GM23338 (cell line): ENCODE measurements around the gene RTCA. TPM values are rescaled to one million over a fixed set of nuclear protein-coding genes. Genes with fewer than 3 reads are reported as not detected.

ENCODE experiments used
- CREB1 ChIP-seq: fragments of 250-450 bp; sonication (Bioruptor Pico); IDR thresholded peaks from 2 replicates; pipeline ENCODE4 v1.5.0; 2020; ENCODE audit warnings: low read depth, mild to moderate bottlenecking, moderate library complexity
- EZH2 ChIP-seq: fragments of 200-600 bp; sonication (generic); IDR thresholded peaks from one replicate; pipeline ENCODE4 v1.8.0; 2017; ENCODE audit warnings: antibody characterized with exemption, mild to moderate bottlenecking, low read depth; ENCODE audit not compliant: unreplicated experiment
- EZH2phosphoT487 ChIP-seq: fragments of 200-600 bp; sonication (generic); IDR thresholded peaks from one replicate; pipeline ENCODE4 v1.8.1; 2018; ENCODE audit warnings: antibody characterized with exemption; ENCODE audit not compliant: unreplicated experiment
- JUNB ChIP-seq: IDR thresholded peaks from one replicate; pipeline ENCODE4 v1.6.1; 2016; ENCODE audit warnings: antibody characterized with exemption; ENCODE audit not compliant: unreplicated experiment
- NANOG ChIP-seq: IDR thresholded peaks from 2 replicates; pipeline ENCODE4 v1.6.1; 2016; ENCODE audit warnings: antibody characterized with exemption, borderline replicate concordance
- POLR2AphosphoS5 ChIP-seq: IDR thresholded peaks from 2 replicates; pipeline ENCODE4 v1.6.1; 2016; ENCODE audit warnings: antibody characterized with exemption, low read depth
- STAT1 ChIP-seq: IDR thresholded peaks from one replicate; pipeline ENCODE4 v1.6.1; 2016; ENCODE audit warnings: antibody characterized with exemption; ENCODE audit not compliant: unreplicated experiment
- ZNF114 ChIP-seq: fragments of 250-450 bp; sonication (Bioruptor Pico); IDR thresholded peaks from 2 replicates; pipeline ENCODE4 v1.5.0; 2020; ENCODE audit warnings: mild to moderate bottlenecking, moderate library complexity
- ZNF331 ChIP-seq: fragments of 250-450 bp; sonication (Bioruptor Pico); IDR thresholded peaks from 2 replicates; pipeline ENCODE4 v1.5.0; 2020; ENCODE audit warnings: low read depth, mild to moderate bottlenecking, moderate library complexity
- polyA plus RNA-seq: library from polyadenylated mRNA; unstranded; fragments of >200 nt; fragmentation: Nextera tagmentation; extraction: Ambion mirVana; gene quantifications from 2 replicates; pipeline ENCODE4 v1.2.1, GENCODE V29; 2016
- total RNA-seq: library from RNA; depleted of rRNA; stranded (reverse); fragments of >200 nt; shearing (Covaris generic); gene quantifications from 2 replicates; pipeline ENCODE4 v1.2.3, GENCODE V29; 2014
- TF ChIP-seq, protein P1 (sequence below): fragments of 250-450 bp; sonication (Bioruptor Pico); IDR thresholded peaks from 2 replicates; pipeline ENCODE4 v1.5.0; 2020; ENCODE audit warnings: mild to moderate bottlenecking, moderate library complexity
- TF ChIP-seq, protein P2 (sequence below): IDR thresholded peaks from 2 replicates; pipeline ENCODE4 v1.6.1; 2016; ENCODE audit warnings: antibody characterized with exemption
- TF ChIP-seq, protein P3 (sequence below), 2 experiments: fragments of 200-600 bp in 1 of 2; sonication (generic) in 1 of 2; conservative IDR thresholded peaks; 2 replicates each; pipeline versions ENCODE4 v1.5.1 to v1.6.1; 2016 to 2017; ENCODE audit warnings: antibody characterized with exemption in 2 of 2, low read depth in 2 of 2, mild to moderate bottlenecking in 2 of 2, moderate library complexity in 1 of 2

Gene RTCA
- total and polyA plus RNA-seq, 2 experiments from 2014 or later = 36.6 TPM

DNA sequence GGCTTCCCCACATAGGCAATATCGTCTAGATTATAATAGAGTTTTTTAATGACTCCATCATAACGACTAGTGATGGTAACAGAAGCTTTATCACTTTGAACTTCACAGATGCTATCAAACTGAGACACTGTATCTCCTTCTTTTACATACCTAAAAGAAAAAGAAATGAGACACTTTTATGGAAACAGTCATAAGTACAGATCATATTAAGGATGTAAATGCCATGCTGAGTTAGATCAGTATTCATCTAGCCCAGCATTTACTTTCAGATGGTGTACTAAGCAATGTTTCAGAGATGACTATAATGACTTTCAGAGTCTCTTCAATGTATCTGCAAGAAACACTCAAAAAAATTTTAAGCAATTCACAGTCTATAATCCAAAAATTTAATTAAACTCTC is 35.3 kb upstream of the RTCA start (continued):
- TF ChIP-seq, protein P1, sequence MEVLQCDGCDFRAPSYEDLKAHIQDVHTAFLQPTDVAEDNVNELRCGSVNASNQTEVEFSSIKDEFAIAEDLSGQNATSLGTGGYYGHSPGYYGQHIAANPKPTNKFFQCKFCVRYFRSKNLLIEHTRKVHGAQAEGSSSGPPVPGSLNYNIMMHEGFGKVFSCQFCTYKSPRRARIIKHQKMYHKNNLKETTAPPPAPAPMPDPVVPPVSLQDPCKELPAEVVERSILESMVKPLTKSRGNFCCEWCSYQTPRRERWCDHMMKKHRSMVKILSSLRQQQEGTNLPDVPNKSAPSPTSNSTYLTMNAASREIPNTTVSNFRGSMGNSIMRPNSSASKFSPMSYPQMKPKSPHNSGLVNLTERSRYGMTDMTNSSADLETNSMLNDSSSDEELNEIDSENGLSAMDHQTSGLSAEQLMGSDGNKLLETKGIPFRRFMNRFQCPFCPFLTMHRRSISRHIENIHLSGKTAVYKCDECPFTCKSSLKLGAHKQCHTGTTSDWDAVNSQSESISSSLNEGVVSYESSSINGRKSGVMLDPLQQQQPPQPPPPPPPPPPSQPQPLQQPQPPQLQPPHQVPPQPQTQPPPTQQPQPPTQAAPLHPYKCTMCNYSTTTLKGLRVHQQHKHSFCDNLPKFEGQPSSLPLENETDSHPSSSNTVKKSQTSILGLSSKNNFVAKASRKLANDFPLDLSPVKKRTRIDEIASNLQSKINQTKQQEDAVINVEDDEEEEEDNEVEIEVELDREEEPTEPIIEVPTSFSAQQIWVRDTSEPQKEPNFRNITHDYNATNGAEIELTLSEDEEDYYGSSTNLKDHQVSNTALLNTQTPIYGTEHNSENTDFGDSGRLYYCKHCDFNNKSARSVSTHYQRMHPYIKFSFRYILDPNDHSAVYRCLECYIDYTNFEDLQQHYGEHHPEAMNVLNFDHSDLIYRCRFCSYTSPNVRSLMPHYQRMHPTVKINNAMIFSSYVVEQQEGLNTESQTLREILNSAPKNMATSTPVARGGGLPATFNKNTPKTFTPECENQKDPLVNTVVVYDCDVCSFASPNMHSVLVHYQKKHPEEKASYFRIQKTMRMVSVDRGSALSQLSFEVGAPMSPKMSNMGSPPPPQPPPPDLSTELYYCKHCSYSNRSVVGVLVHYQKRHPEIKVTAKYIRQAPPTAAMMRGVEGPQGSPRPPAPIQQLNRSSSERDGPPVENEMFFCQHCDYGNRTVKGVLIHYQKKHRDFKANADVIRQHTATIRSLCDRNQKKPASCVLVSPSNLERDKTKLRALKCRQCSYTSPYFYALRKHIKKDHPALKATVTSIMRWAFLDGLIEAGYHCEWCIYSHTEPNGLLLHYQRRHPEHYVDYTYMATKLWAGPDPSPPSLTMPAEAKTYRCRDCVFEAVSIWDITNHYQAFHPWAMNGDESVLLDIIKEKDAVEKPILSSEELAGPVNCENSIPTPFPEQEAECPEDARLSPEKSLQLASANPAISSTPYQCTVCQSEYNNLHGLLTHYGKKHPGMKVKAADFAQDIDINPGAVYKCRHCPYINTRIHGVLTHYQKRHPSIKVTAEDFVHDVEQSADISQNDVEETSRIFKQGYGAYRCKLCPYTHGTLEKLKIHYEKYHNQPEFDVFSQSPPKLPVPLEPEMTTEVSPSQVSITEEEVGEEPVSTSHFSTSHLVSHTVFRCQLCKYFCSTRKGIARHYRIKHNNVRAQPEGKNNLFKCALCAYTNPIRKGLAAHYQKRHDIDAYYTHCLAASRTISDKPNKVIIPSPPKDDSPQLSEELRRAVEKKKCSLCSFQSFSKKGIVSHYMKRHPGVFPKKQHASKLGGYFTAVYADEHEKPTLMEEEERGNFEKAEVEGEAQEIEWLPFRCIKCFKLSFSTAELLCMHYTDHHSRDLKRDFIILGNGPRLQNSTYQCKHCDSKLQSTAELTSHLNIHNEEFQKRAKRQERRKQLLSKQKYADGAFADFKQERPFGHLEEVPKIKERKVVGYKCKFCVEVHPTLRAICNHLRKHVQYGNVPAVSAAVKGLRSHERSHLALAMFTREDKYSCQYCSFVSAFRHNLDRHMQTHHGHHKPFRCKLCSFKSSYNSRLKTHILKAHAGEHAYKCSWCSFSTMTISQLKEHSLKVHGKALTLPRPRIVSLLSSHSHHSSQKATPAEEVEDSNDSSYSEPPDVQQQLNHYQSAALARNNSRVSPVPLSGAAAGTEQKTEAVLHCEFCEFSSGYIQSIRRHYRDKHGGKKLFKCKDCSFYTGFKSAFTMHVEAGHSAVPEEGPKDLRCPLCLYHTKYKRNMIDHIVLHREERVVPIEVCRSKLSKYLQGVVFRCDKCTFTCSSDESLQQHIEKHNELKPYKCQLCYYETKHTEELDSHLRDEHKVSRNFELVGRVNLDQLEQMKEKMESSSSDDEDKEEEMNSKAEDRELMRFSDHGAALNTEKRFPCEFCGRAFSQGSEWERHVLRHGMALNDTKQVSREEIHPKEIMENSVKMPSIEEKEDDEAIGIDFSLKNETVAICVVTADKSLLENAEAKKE = no peak
- TF ChIP-seq ZNF331 (CRISPR knock-in tag) (no peak), POLR2AphosphoS5 (no peak), JUNB (no peak), EZH2 (no peak), NANOG (no peak), ZNF114 (CRISPR knock-in tag) (no peak), STAT1 (no peak), EZH2phosphoT487 (no peak), CREB1 (no peak)
- TF ChIP-seq, protein P2, sequence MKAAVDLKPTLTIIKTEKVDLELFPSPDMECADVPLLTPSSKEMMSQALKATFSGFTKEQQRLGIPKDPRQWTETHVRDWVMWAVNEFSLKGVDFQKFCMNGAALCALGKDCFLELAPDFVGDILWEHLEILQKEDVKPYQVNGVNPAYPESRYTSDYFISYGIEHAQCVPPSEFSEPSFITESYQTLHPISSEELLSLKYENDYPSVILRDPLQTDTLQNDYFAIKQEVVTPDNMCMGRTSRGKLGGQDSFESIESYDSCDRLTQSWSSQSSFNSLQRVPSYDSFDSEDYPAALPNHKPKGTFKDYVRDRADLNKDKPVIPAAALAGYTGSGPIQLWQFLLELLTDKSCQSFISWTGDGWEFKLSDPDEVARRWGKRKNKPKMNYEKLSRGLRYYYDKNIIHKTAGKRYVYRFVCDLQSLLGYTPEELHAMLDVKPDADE = no peak
- TF ChIP-seq, protein P3, sequence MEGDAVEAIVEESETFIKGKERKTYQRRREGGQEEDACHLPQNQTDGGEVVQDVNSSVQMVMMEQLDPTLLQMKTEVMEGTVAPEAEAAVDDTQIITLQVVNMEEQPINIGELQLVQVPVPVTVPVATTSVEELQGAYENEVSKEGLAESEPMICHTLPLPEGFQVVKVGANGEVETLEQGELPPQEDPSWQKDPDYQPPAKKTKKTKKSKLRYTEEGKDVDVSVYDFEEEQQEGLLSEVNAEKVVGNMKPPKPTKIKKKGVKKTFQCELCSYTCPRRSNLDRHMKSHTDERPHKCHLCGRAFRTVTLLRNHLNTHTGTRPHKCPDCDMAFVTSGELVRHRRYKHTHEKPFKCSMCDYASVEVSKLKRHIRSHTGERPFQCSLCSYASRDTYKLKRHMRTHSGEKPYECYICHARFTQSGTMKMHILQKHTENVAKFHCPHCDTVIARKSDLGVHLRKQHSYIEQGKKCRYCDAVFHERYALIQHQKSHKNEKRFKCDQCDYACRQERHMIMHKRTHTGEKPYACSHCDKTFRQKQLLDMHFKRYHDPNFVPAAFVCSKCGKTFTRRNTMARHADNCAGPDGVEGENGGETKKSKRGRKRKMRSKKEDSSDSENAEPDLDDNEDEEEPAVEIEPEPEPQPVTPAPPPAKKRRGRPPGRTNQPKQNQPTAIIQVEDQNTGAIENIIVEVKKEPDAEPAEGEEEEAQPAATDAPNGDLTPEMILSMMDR (conservative IDR thresholded peaks at IDR 0.05; ENCODE audit: low read depth in 2 of 2) = no peak
